Left lung (tissue), 10 donors: ENCODE measurements around the gene SERPINB1. TPM values are rescaled to one million over a fixed set of nuclear protein-coding genes. Genes with fewer than 3 reads are reported as not detected.
A peak's percentile ranks its signal among the peaks of the same experiment; 100 is the strongest.

Experiments
- ATAC-seq: fragments of 200-7000 bp; cut with Tn5 transposase; one replicate; pipeline ENCODE4 v1.9.1; 2020; ENCODE audit warnings: moderate library complexity
- DNase-seq, 4 donors: peaks; one replicate each; pipeline ENCODE4 v3.0.0-alpha.2; 2013 to 2020
- H3K27ac ChIP-seq, 2 donors: fragments of 200-600 bp; sonication (generic) in 1 of 2; one replicate each; pipeline versions ENCODE4 v1.5.0 to v1.8.0; 2020 to 2021
- H3K27me3 ChIP-seq, 2 donors: fragments of 200-600 bp; sonication (generic) in 1 of 2; one replicate each; pipeline versions ENCODE4 v1.5.0 to v1.8.0; 2020 to 2021
- H3K36me3 ChIP-seq, 2 donors: fragments of 200-600 bp; sonication (generic) in 1 of 2; one replicate each; pipeline versions ENCODE4 v1.5.0 to v1.8.0; 2020 to 2021
- H3K4me1 ChIP-seq, 2 donors: fragments of 200-600 bp; one replicate each; pipeline ENCODE4 v1.8.0; 2021
- H3K4me3 ChIP-seq, 2 donors: fragments of 200-600 bp; sonication (generic) in 1 of 2; one replicate each; pipeline versions ENCODE4 v1.5.0 to v1.8.0; 2020 to 2021; ENCODE audit warnings: mild to moderate bottlenecking in 1 of 2
- H3K9me3 ChIP-seq, 2 donors: fragments of 200-600 bp; sonication (generic) in 1 of 2; one replicate each; pipeline versions ENCODE4 v1.5.0 to v1.8.0; 2020 to 2021
- CTCF ChIP-seq, 2 donors: fragments of 200-600 bp; sonication (generic) in 1 of 2; IDR thresholded peaks; one replicate each; pipeline versions ENCODE4 v1.5.0 to v1.8.0; 2021; ENCODE audit warnings: antibody characterized with exemption in 2 of 2
- intact Hi-C, 2 donors: fragments of 100-400 bp; cut with DNase I; formaldehyde crosslinking; loops; one replicate each; pipeline versions ENCODE4 v1.11.2 to v1.14.2; 2022
- microRNA-seq, 2 donors: library from miRNA; unstranded; fragments of <30 nt; microRNA quantifications; one replicate each; pipeline ENCODE4, GENCODE V29; 2019
- polyA plus RNA-seq, 6 donors: library from polyadenylated mRNA; unstranded; fragments of 120-200 nt; gene quantifications; one replicate each; pipeline ENCODE4 v1.2.1, GENCODE V29; 2013; ENCODE audit not compliant: insufficient read length in 6 of 6
- total RNA-seq, 2 donors: library from RNA; stranded (reverse); fragmentation: NEBNext Ultra II Directional; extraction: Animal tissue kit (Norgen Biotek cat#: 25700); gene quantifications; one replicate each; pipeline ENCODE4 v1.2.1, GENCODE V29; 2021
- donor health status: DM: no; HTN: yes; CAD: no.
- donor health status: DM: no; HTN: no; CAD: no.

Gene SERPINB1
- total and polyA plus RNA-seq, 8 donors = 26.8 to 121 (median 30.5) TPM

- TF ChIP-seq CTCF (IDR thresholded peaks at IDR 0.05) = no peak
- ATAC-seq = peak; percentile 58
- intact Hi-C loops = no loop called here
- H3K27ac ChIP-seq = peak overlapping the region; percentile 11 to 58
- no peak for DNase-seq
- no peaks in the 10 kb centered on the region for H3K27me3 ChIP-seq
- H3K4me3 ChIP-seq = no peak overlapping the region
- no peaks in the 10 kb centered on the region for H3K9me3 ChIP-seq
- H3K36me3 ChIP-seq = peaks cover 0 to 65% of the 10 kb centered on the region in 2 donors
- peaks cover 0 to 13% of the 10 kb centered on the region in 2 donors for H3K4me1 ChIP-seq
Measured at GRCh38 chr6:2783188-2783963, 58.3 kb downstream of the SERPINB1 start.

- H3K4me1 ChIP-seq = peaks cover 0 to 13% of the 10 kb centered on the region in 2 donors
- no peaks in the 10 kb centered on the region for H3K9me3 ChIP-seq
- peak overlapping the region in 1 of 2 donors; percentile 58 for H3K27ac ChIP-seq
- no peak for TF ChIP-seq CTCF (IDR thresholded peaks at IDR 0.05)
- H3K4me3 ChIP-seq = no peak overlapping the region
- H3K27me3 ChIP-seq = no peaks in the 10 kb centered on the region
- DNase-seq (no peak), ATAC-seq (no peak)
- H3K36me3 ChIP-seq = peaks cover 0 to 70% of the 10 kb centered on the region in 2 donors
- intact Hi-C loops = no loop called here
Measured at GRCh38 chr6:2782825-2783187, 58.9 kb downstream of the SERPINB1 start.

- TF ChIP-seq CTCF (IDR thresholded peaks at IDR 0.05) = no peak
- ATAC-seq (no peak), DNase-seq (no peak)
- Histone ChIP-seq H3K4me3 (no peak overlapping the region), H3K9me3 (no peaks in the 10 kb centered on the region), H3K4me1 (peaks cover 0 to 13% of the 10 kb centered on the region in 2 donors), H3K27me3 (no peaks in the 10 kb centered on the region), H3K27ac (no peak overlapping the region), H3K36me3 (peaks cover 0 to 70% of the 10 kb centered on the region in 2 donors)
- intact Hi-C loops = no loop called here
Measured at GRCh38 chr6:2782356-2782708, 59.3 kb downstream of the SERPINB1 start.

Small RNA genes within 50 kb of the gene (microRNA-seq; reads per million reads assigned to microRNA genes)
- gene MIR4645 = 0.84 to 1.1 reads per million in 2 donors

Other genes starting within 250 kb of the SERPINB1 start
- gene MYLK4, start 90.9 kb downstream of the SERPINB1 start, total RNA-seq = 1 to 10 TPM in 1 of 2 donors, under 1 TPM in 1; 0.52 to 1.2 TPM
- gene MYLK4, start 90.9 kb downstream of the SERPINB1 start, polyA plus RNA-seq = 1 to 10 TPM; 1.0 to 1.8 (median 1.3) TPM
- 10 to 100 TPM; 34.9 to 37.4 TPM for gene WRNIP1, start 76.5 kb downstream of the SERPINB1 start, total RNA-seq
- 10 to 100 TPM; 47.6 to 51.6 (median 50.0) TPM for gene WRNIP1, start 76.5 kb downstream of the SERPINB1 start, polyA plus RNA-seq
- gene SERPINB9, start 61.4 kb upstream of the SERPINB1 start, total RNA-seq = 10 to 100 TPM in 1 of 2 donors, 1 to 10 TPM in 1; 7.6 to 17.0 TPM
- 10 to 100 TPM; 17.1 to 25.2 (median 18.9) TPM for gene SERPINB9, start 61.4 kb upstream of the SERPINB1 start, polyA plus RNA-seq
- gene SERPINB6, start 129.7 kb upstream of the SERPINB1 start, total RNA-seq = 100 to 1,000 TPM in 1 of 2 donors, 10 to 100 TPM in 1; 99.3 to 134 TPM
- gene SERPINB6, start 129.7 kb upstream of the SERPINB1 start, polyA plus RNA-seq = 100 to 1,000 TPM; 118 to 128 (median 122) TPM
- gene NQO2, start 158.0 kb upstream of the SERPINB1 start, total RNA-seq = 10 to 100 TPM; 22.0 to 55.8 TPM
- gene NQO2, start 158.0 kb upstream of the SERPINB1 start, polyA plus RNA-seq = 10 to 100 TPM; 25.6 to 37.2 (median 31.7) TPM
- gene RIPK1, start 226.6 kb upstream of the SERPINB1 start, total RNA-seq = 10 to 100 TPM; 22.1 to 23.2 TPM
- 10 to 100 TPM; 18.9 to 24.9 (median 21.4) TPM for gene RIPK1, start 226.6 kb upstream of the SERPINB1 start, polyA plus RNA-seq